ENCODE results near the gene CSPG5. TPM values are rescaled to one million over a fixed set of nuclear protein-coding genes. Genes with fewer than 3 reads are reported as not detected.

CSPG5 gene
- total and polyA plus RNA-seq, 8 donors = under 0.01 to 3.8 (median 0.35) TPM; not detected in 3

DNA sequence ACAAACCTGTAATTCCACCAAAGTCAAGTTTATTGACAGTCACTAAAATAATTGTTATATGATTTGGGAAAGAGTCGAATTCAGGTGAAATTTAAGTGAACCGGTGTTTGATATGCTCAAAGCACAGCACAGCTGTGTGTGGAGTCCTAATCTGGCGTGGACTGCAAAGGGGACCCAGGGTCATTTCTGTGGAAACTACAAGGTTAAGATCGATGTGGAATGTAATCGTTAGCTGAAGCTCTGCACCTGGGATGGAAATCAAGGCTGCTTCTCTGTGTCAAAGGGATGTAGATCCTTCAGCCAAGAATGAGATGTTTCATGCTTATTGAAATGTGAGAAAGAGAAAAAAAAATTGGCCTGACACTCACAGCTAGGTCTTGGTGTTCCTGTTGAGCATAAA, 63.6 kb downstream of the CSPG5 start:
- WGBS, 5 donors = 41 to 57% (median 51%) methylated on average over 5 of the region's 5 CpGs
- peaks cover 0 to 11% (median 8%) of the 10 kb centered on the region in 4 donors for H3K36me3 ChIP-seq
- no peaks in the 10 kb centered on the region for H3K27me3 ChIP-seq
- peak in 1 of 2 donors; percentile 41 for DNase-seq
- TF ChIP-seq POLR2AphosphoS5 (IDR thresholded peaks at IDR 0.05) (no peak), POLR2A (IDR thresholded peaks at IDR 0.05) (no peak), EP300 (IDR thresholded peaks at IDR 0.05) (no peak)
- TF ChIP-seq, protein P1, sequence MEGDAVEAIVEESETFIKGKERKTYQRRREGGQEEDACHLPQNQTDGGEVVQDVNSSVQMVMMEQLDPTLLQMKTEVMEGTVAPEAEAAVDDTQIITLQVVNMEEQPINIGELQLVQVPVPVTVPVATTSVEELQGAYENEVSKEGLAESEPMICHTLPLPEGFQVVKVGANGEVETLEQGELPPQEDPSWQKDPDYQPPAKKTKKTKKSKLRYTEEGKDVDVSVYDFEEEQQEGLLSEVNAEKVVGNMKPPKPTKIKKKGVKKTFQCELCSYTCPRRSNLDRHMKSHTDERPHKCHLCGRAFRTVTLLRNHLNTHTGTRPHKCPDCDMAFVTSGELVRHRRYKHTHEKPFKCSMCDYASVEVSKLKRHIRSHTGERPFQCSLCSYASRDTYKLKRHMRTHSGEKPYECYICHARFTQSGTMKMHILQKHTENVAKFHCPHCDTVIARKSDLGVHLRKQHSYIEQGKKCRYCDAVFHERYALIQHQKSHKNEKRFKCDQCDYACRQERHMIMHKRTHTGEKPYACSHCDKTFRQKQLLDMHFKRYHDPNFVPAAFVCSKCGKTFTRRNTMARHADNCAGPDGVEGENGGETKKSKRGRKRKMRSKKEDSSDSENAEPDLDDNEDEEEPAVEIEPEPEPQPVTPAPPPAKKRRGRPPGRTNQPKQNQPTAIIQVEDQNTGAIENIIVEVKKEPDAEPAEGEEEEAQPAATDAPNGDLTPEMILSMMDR (IDR thresholded peaks at IDR 0.05) = no peak
- H3K27ac ChIP-seq = no peak overlapping the region
- intact Hi-C loops (cut with DNase I; ENCODE audit: low total_unique reads) = no loop called here
- H3K4me3 ChIP-seq = no peak overlapping the region
- H3K9me3 ChIP-seq = no peaks in the 10 kb centered on the region
- peaks cover 9 to 21% (median 14%) of the 10 kb centered on the region in 4 donors for H3K4me1 ChIP-seq

DNA sequence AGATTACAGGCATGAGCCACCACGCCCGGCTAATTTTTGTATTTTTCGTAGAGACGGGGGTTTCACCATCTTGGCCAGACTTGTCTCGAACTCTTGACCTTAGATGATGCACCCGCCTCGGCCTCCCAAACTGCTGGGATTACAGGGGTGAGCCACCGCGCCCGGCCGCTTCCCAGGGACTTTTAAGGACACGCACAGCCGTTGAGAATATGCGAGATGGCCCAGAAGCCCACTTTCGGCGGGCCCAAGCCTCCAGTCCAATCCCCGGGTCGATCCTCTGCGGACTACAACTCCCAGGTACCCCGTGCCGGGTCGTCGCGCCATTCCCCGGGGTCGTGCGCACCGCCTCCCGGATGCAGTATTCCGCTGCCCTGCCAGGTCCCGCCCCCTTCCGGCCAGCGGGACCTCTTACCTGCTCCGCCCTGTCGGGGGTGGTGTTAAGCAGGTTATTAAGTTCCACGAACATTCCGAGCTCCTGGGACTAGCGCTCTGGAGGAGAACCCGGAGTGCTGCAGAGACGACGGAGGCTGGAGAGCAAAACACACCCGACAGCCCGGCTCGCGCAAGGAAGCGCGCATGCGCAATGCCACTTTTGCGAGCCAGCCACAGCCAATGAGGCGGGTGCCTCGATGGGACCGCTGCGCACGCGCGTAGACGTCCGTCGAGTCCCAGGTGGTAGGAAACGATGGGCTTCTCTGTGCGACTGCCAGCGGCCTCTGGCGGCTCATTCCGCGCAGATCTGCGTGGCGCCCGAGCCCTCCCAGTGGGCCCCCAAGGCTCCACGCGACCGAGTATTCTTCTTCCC, 65.3 kb downstream of the CSPG5 start, which contains the start of gene ELP6:
Gene ELP6, minus strand, starts transcription at position 588 of the 805 bp plus-strand sequence. Its CDS starts 122 bp downstream, at position 466.
- Histone ChIP-seq H3K36me3 (peaks cover 10 to 27% (median 26%) of the 10 kb centered on the region in 4 donors), H3K27me3 (no peaks in the 10 kb centered on the region), H3K27ac (peak within 1 kb of the TSS; percentile 86 to 98 (median 95)), H3K9me3 (no peaks in the 10 kb centered on the region), H3K4me3 (peak within 1 kb of the TSS; percentile 66 to 75 (median 73)), H3K4me1 (peaks cover 9 to 21% (median 14%) of the 10 kb centered on the region in 4 donors)
- TF ChIP-seq EP300 (IDR thresholded peaks at IDR 0.05) = no peak
- TF ChIP-seq POLR2A (IDR thresholded peaks at IDR 0.05) = peak in 1 of 4 donors; percentile 39
- TF ChIP-seq POLR2AphosphoS5 (IDR thresholded peaks at IDR 0.05) = peak; percentile 67 to 88 (median 70)
- TF ChIP-seq, protein P1 (IDR thresholded peaks at IDR 0.05) = peak in 4 of 7 experiments; percentile 11 to 54 (median 35)
- intact Hi-C loops (cut with DNase I; ENCODE audit: low total_unique reads) = no loop called here
- WGBS, 5 donors = 0 to 1% (median 0%) methylated on average over 32 to 71 of the region's 71 CpGs
- peak; percentile 97 to 99 for DNase-seq

DNA sequence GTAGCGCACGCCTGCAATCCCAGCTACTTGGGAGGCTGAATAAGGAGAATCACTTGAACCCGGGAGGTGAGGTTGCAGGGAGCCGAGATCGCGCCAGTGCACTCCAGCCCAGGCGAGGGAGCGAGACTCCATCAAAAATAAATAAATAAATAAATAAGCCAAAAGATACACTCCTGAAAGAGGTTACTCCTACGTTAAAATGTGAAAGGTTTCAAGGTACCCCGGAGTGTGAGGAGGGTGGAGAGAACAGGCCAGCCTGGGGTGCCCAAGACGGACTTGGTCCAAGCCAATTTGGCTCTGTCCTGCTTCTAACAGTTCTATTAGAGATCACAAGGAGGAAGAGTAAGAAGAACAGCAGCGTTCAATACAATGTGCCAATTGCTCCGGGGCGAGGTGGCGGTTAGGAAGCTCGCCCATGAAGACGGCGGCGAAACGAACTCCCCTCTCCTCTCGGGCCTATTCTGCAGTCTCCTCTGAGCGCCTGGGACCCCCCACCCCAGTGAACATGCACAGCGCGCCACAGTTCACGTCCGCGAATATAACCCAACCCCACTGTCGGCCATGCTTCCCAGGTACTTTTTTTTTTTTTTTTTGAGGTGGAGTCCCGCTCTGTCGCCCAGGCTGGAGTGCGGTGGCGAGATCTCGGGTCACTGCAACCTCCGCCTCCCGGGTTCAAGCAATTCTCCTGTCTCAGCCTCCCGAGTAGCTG, 66.1 kb downstream of the CSPG5 start:
- intact Hi-C loops (cut with DNase I; ENCODE audit: low total_unique reads) = no loop called here
- H3K36me3 ChIP-seq = peaks cover 16 to 35% (median 33%) of the 10 kb centered on the region in 4 donors
- no peaks in the 10 kb centered on the region for H3K27me3 ChIP-seq
- peak in 1 of 2 donors; percentile 65 for DNase-seq
- H3K27ac ChIP-seq = peak overlapping the region; percentile 86 to 98 (median 95)
- peaks cover 9 to 21% (median 14%) of the 10 kb centered on the region in 4 donors for H3K4me1 ChIP-seq
- WGBS, 5 donors = 13 to 20% (median 16%) methylated on average over 35 to 36 of the region's 36 CpGs
- H3K9me3 ChIP-seq = no peaks in the 10 kb centered on the region
- peak overlapping the region; percentile 66 to 75 (median 73) for H3K4me3 ChIP-seq
- no peak for TF ChIP-seq POLR2A (IDR thresholded peaks at IDR 0.05)
- no peak for TF ChIP-seq POLR2AphosphoS5 (IDR thresholded peaks at IDR 0.05)
- no peak for TF ChIP-seq EP300 (IDR thresholded peaks at IDR 0.05)
- TF ChIP-seq, protein P1 (IDR thresholded peaks at IDR 0.05) = no peak

Small RNAs within 50 kb of the gene (small RNA-seq; reads per million reads assigned to genes)
- gene RN7SL870P = 0 reads per million in 4 donors

Other genes with a start within 250 kb of the CSPG5 start
- 100 to 1,000 TPM in 2 of 5 donors, 10 to 100 TPM in 3; 26.3 to 120 (median 53.4) TPM for gene PTPN23, start 197.8 kb downstream of the CSPG5 start, total RNA-seq
- gene PTPN23, start 197.8 kb downstream of the CSPG5 start, polyA plus RNA-seq = 10 to 100 TPM in 1 of 3 donors, 1 to 10 TPM in 2; 8.6 to 24.0 (median 9.1) TPM
- gene SCAP, start 102.9 kb downstream of the CSPG5 start, total RNA-seq = 100 to 1,000 TPM in 1 of 5 donors, 10 to 100 TPM in 4; 44.9 to 223 (median 56.2) TPM
- 10 to 100 TPM; 15.6 to 30.3 (median 24.0) TPM for gene SCAP, start 102.9 kb downstream of the CSPG5 start, polyA plus RNA-seq
- gene ELP6, start 65.2 kb downstream of the CSPG5 start, total RNA-seq = 10 to 100 TPM in 2 of 5 donors, 1 to 10 TPM in 2, not detected in 1; 6.2 to 18.0 (median 11.7) TPM
- gene ELP6, start 65.2 kb downstream of the CSPG5 start, polyA plus RNA-seq = 10 to 100 TPM; 24.7 to 28.3 (median 25.7) TPM
- 10 to 100 TPM; 19.8 to 64.3 (median 50.4) TPM for gene SMARCC1, start 203.0 kb upstream of the CSPG5 start, total RNA-seq
- 10 to 100 TPM in 2 of 3 donors, 1 to 10 TPM in 1; 8.6 to 18.0 (median 16.7) TPM for gene SMARCC1, start 203.0 kb upstream of the CSPG5 start, polyA plus RNA-seq
- 10 to 100 TPM; 40.8 to 56.2 (median 50.1) TPM for gene DHX30, start 224.3 kb upstream of the CSPG5 start, total RNA-seq
- gene DHX30, start 224.3 kb upstream of the CSPG5 start, polyA plus RNA-seq = 10 to 100 TPM; 22.6 to 34.0 (median 26.2) TPM